ENCODE measurements around the gene RIN3.

GRCh38 chr14:92493024-92493423, 20.6 kb upstream of the RIN3 start:
- TF ChIP-seq CTCF (IDR thresholded peaks at IDR 0.05; ENCODE audit: extremely low read depth in 1 of 2, insufficient read depth in 1 of 2, low read depth in 1 of 2, low read length in 2 of 2) (no peak), MAX (IDR thresholded peaks at IDR 0.05; ENCODE audit: insufficient read depth, insufficient read length) (no peak), EZH2 (IDR thresholded peaks at IDR 0.05; ENCODE audit: borderline replicate concordance, low read depth, low read length, severe bottlenecking) (no peak), POLR2A (IDR thresholded peaks at IDR 0.05; ENCODE audit: low read depth, low read length) (no peak), MYC (IDR thresholded peaks at IDR 0.05; ENCODE audit: low read depth, low read length) (no peak)
